Endothelial cell of umbilical vein (primary cell): ENCODE measurements around the gene KXD1. TPM values are rescaled to one million over a fixed set of nuclear protein-coding genes. Genes with fewer than 3 reads are reported as not detected.

Source experiments
- BruUV-seq: library from RNA; stranded (reverse); fragments of 400-500 nt; replicated peaks from 2 replicates; lab custom pipeline; 2021; lab: Mats Ljungman, UMichigan
- CTCF ChIA-PET: fragments of 300-600, 350-600 bp; sonication (Branson Sonifier 250); formaldehyde crosslinking; loops from one replicate; lab custom pipeline; 2021; ENCODE audit warnings: antibody characterized with exemption, inconsistent platforms; lab: Charles Lee
- POLR2A ChIA-PET: fragments of 300-600, 350-600 bp; sonication (Branson Sonifier 250); formaldehyde crosslinking; loops from one replicate; lab custom pipeline; 2021; ENCODE audit warnings: antibody characterized with exemption, inconsistent platforms; lab: Charles Lee
- DNase-seq: peaks from one replicate; pipeline ENCODE4 v3.0.0-alpha.2; 2011; ENCODE audit warnings: low read depth, low spot score
- FAIRE-seq: peaks from 2 replicates; lab custom pipeline; 2011; peaks lifted over from hg19 to GRCh38; lab: Jason Lieb, UNC
- H2AFZ ChIP-seq: 2 replicates; pipeline ENCODE4 v1.6.0; 2012; ENCODE audit warnings: low read depth, low read length, control low read depth, inconsistent platforms
- H3K27ac ChIP-seq: 2 replicates; pipeline ENCODE4 v1.5.1; 2011; ENCODE audit warnings: low read depth, mild to moderate bottlenecking, control low read depth, low read length, moderate library complexity; ENCODE audit not compliant: insufficient read depth
- H3K27me3 ChIP-seq, 2 experiments: 2 replicates each; pipeline versions ENCODE4 v1.6.0 to v1.6.1; 2011; ENCODE audit warnings: low read length in 2 of 2, mixed read lengths in 1 of 2; ENCODE audit not compliant: control insufficient read depth in 2 of 2, insufficient read depth in 2 of 2
- H3K36me3 ChIP-seq, 2 experiments: 2 replicates in 1 of 2; 3 replicates in 1 of 2; pipeline ENCODE4 v1.5.1; 2011; ENCODE audit warnings: low read length in 2 of 2, mild to moderate bottlenecking in 1 of 2, moderate library complexity in 1 of 2; ENCODE audit not compliant: control insufficient read depth in 2 of 2, insufficient read depth in 2 of 2; ENCODE audit errors: extremely low read depth in 1 of 2
- H3K4me1 ChIP-seq: 3 replicates; pipeline ENCODE4 v1.5.1; 2011; ENCODE audit warnings: mild to moderate bottlenecking, low read length; ENCODE audit not compliant: control insufficient read depth, insufficient read depth; ENCODE audit errors: extremely low read depth
- H3K4me2 ChIP-seq: 2 replicates; pipeline ENCODE4 v1.6.1; 2011; ENCODE audit warnings: low read length, control low read depth, mixed read lengths; ENCODE audit not compliant: insufficient read depth
- H3K4me3 ChIP-seq, 3 experiments: fragments of 200-600 bp in 1 of 3; sonication (generic), shearing (Covaris generic) in 1 of 3; replicated peaks in 1 of 3; 2 replicates each; pipeline ENCODE4 v1.5.1; 2011 to 2016; ENCODE audit warnings: control low read depth in 3 of 3, low read length in 3 of 3, mild to moderate bottlenecking in 2 of 3, inconsistent platforms in 1 of 3, low read depth in 1 of 3, moderate library complexity in 1 of 3; ENCODE audit not compliant: insufficient read depth in 1 of 3
- H3K79me2 ChIP-seq: 2 replicates; pipeline ENCODE4 v1.6.0; 2012; ENCODE audit warnings: low read length, inconsistent platforms; ENCODE audit not compliant: control insufficient read depth, insufficient read depth
- H3K9ac ChIP-seq: replicated peaks from 2 replicates; pipeline ENCODE3; 2011; ENCODE audit warnings: low read length, control low read depth; ENCODE audit not compliant: insufficient read depth; ENCODE audit errors: extremely low read depth
- H3K9me1 ChIP-seq: replicated peaks from 3 replicates; pipeline ENCODE4 v1.6.0; 2011; ENCODE audit warnings: mild to moderate bottlenecking, low read length; ENCODE audit not compliant: control insufficient read depth, insufficient read depth; ENCODE audit errors: extremely low read depth
- H3K9me3 ChIP-seq: replicated peaks from 2 replicates; pipeline ENCODE4 v1.5.1; 2012; ENCODE audit warnings: low read length, inconsistent platforms; ENCODE audit not compliant: control insufficient read depth, insufficient read depth
- H4K20me1 ChIP-seq: replicated peaks from 2 replicates; pipeline ENCODE3; 2011; ENCODE audit warnings: mild to moderate bottlenecking, low read length; ENCODE audit not compliant: control insufficient read depth, insufficient read depth; ENCODE audit errors: extremely low read depth
- EZH2 ChIP-seq: IDR thresholded peaks from 2 replicates; pipeline ENCODE4 v1.6.1; 2012; ENCODE audit warnings: borderline replicate concordance, low read depth, mild to moderate bottlenecking, moderate library complexity, low read length, inconsistent platforms; ENCODE audit not compliant: severe bottlenecking
- FOS ChIP-seq: IDR thresholded peaks from 2 replicates; pipeline ENCODE4 v1.6.1; 2011; ENCODE audit warnings: mild to moderate bottlenecking, low read length, moderate library complexity, borderline replicate concordance; ENCODE audit not compliant: insufficient read depth
- GATA2 ChIP-seq: IDR thresholded peaks from 2 replicates; pipeline ENCODE4 v1.7.0; 2011; ENCODE audit warnings: low read depth, mild to moderate bottlenecking, moderate library complexity, mixed read lengths, low read length; ENCODE audit not compliant: insufficient read length, insufficient read depth
- JUN ChIP-seq: IDR thresholded peaks from 2 replicates; pipeline ENCODE4 v1.6.1; 2011; ENCODE audit warnings: borderline replicate concordance, low read depth; ENCODE audit not compliant: insufficient read length, insufficient read depth
- MYC ChIP-seq: IDR thresholded peaks from one replicate; pipeline ENCODE4 v1.6.1; 2011; ENCODE audit warnings: mild to moderate bottlenecking, low read depth, low read length
- POLR2A ChIP-seq: IDR thresholded peaks from 2 replicates; pipeline ENCODE4 v1.6.1; 2012; ENCODE audit warnings: low read depth, mild to moderate bottlenecking, control low read depth, low read length
- POLR2AphosphoS5 ChIP-seq: IDR thresholded peaks from 2 replicates; pipeline ENCODE4 v1.6.1; 2012; ENCODE audit warnings: low read depth, mild to moderate bottlenecking, control low read depth, low read length, moderate library complexity; ENCODE audit not compliant: insufficient read depth
- dilution Hi-C: fragments of 300-500 bp; cut with MboI; formaldehyde crosslinking; loops from one replicate; pipeline ENCODE4 v1.15.0; 2019; ENCODE audit warnings: low sequenced_read_pairs; ENCODE audit not compliant: extremely low pct_ligation_motif_present
- intact Hi-C: fragments of 100-400 bp; cut with micrococcal nuclease; formaldehyde crosslinking; loops from one replicate; pipeline ENCODE4 v1.10.0; 2022
- polyA plus RNA-seq, 4 experiments: library from polyadenylated mRNA; depleted of rRNA in 3 of 4; stranded (reverse) in 3 of 4; unstranded in 1 of 4; fragments of >200 nt; gene quantifications; 2 replicates each; pipeline versions ENCODE4 v1.2.1 to v1.2.3, GENCODE V29; 2011 to 2012; ENCODE audit warnings: missing spikeins in 1 of 4
- total RNA-seq: library from RNA; stranded (reverse); gene quantifications from 2 replicates; pipeline ENCODE4 v1.2.3, GENCODE V29; 2021
- TF ChIP-seq, protein P1 (sequence below), 2 donors: IDR thresholded peaks; 1 replicate in 1 of 2; 2 replicates in 1 of 2; pipeline ENCODE4 v1.5.1; 2011; ENCODE audit warnings: low read length in 2 of 2, mild to moderate bottlenecking in 2 of 2, moderate library complexity in 2 of 2, control low read depth in 1 of 2, inconsistent platforms in 1 of 2, low read depth in 1 of 2; ENCODE audit not compliant: insufficient read depth in 1 of 2; ENCODE audit errors: extremely low read depth in 1 of 2
- TF ChIP-seq, protein P2 (sequence below): IDR thresholded peaks from 2 replicates; pipeline ENCODE4 v1.6.1; 2011; ENCODE audit not compliant: insufficient read depth, insufficient read length

Gene KXD1
- total and polyA plus RNA-seq, 2 donors (not counting 3 experiments of a cell fraction or from before 2014, with no cell fraction given) = 134 to 186 TPM

DNA sequence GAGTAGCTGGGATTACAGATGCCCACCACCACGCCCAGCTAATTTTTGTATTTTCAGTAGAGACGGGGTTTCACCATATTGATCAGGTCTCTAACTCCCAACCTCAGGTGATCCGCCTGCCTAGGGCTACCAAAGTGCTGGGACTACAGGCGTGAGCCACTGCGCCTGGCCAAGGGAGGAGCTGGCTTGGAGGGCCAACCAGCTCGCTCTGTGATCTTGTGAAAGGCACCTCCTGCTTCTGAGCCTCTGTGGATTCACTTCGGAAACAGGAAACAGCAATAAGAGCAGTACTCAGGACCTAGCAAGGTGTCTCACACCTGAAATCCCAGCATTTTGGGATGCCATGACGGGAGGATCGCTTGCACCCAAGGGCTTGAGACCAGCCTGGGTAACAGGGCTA is 33.8 kb upstream of the KXD1 start:
- TF ChIP-seq EZH2 (no peak), FOS (no peak), GATA2 (no peak), POLR2AphosphoS5 (no peak), MYC (no peak), POLR2A (no peak), JUN (no peak)
- TF ChIP-seq, protein P1, sequence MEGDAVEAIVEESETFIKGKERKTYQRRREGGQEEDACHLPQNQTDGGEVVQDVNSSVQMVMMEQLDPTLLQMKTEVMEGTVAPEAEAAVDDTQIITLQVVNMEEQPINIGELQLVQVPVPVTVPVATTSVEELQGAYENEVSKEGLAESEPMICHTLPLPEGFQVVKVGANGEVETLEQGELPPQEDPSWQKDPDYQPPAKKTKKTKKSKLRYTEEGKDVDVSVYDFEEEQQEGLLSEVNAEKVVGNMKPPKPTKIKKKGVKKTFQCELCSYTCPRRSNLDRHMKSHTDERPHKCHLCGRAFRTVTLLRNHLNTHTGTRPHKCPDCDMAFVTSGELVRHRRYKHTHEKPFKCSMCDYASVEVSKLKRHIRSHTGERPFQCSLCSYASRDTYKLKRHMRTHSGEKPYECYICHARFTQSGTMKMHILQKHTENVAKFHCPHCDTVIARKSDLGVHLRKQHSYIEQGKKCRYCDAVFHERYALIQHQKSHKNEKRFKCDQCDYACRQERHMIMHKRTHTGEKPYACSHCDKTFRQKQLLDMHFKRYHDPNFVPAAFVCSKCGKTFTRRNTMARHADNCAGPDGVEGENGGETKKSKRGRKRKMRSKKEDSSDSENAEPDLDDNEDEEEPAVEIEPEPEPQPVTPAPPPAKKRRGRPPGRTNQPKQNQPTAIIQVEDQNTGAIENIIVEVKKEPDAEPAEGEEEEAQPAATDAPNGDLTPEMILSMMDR (IDR thresholded peaks at IDR 0.05; ENCODE audit: extremely low read depth in 1 of 2, insufficient read depth in 1 of 2, low read depth in 1 of 2, low read length in 2 of 2) = no peak
- TF ChIP-seq, protein P2, sequence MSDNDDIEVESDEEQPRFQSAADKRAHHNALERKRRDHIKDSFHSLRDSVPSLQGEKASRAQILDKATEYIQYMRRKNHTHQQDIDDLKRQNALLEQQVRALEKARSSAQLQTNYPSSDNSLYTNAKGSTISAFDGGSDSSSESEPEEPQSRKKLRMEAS = no peak
- DNase-seq (no peak), FAIRE-seq (no peak)
- Histone ChIP-seq H3K4me2 (no peak overlapping the region), H3K27ac (no peak overlapping the region), H3K79me2 (peaks cover 28% of the 10 kb centered on the region), H3K4me3 (no peak overlapping the region), H3K4me1 (peaks cover 12% of the 10 kb centered on the region), H4K20me1 (no peaks in the 10 kb centered on the region), H3K36me3 (no peaks in the 10 kb centered on the region), H3K27me3 (no peaks in the 10 kb centered on the region), H3K9me3 (no peaks in the 10 kb centered on the region), H2AFZ (no peak overlapping the region), H3K9me1 (no peaks in the 10 kb centered on the region), H3K9ac (no peak overlapping the region)
- BruUV-seq = no TSS peak
- dilution Hi-C loops = no loop called here
- CTCF ChIA-PET = interaction anchor here (1.5 kb wide), 1 partner anchor 35 kb away, joined by 3 read pairs; no protein-coding TSS in a partner anchor
- intact Hi-C loops = no loop called here
- POLR2A ChIA-PET = no interaction called here
